ENCODE results near the gene GID4. TPM values are rescaled to one million over a fixed set of nuclear protein-coding genes. Genes with fewer than 3 reads are reported as not detected.

GID4 gene
- total RNA-seq, 1 donor: 13.0 TPM

- H4K20me1 ChIP-seq (ENCODE audit: insufficient read depth, low read length): no peaks in the 10 kb centered on the region
- TF ChIP-seq CTCF (IDR thresholded peaks at IDR 0.05; ENCODE audit: extremely low read depth, low read depth, low read length): no peak
- H3K27me3 ChIP-seq (ENCODE audit: insufficient read depth, low read length): no peaks in the 10 kb centered on the region
- no peak overlapping the region for H3K4me2 ChIP-seq (ENCODE audit: insufficient read depth, low read length)
- no peak overlapping the region for H2AFZ ChIP-seq (ENCODE audit: low read length)
- H3K27ac ChIP-seq (ENCODE audit: low read depth, low read length): no peak overlapping the region
- DNase-seq (ENCODE audit: insufficient read length, low spot score, missing footprints): peak; percentile 67
- no peak overlapping the region for H3K4me3 ChIP-seq (ENCODE audit: insufficient read depth, low read length)
- no peaks in the 10 kb centered on the region for H3K36me3 ChIP-seq (ENCODE audit: insufficient read depth, low read length)
- peaks cover 13% of the 10 kb centered on the region for H3K4me1 ChIP-seq (ENCODE audit: insufficient read depth, low read length)
- no peaks in the 10 kb centered on the region for H3K79me2 ChIP-seq (ENCODE audit: insufficient read depth, low read length)
- no peaks in the 10 kb centered on the region for H3K9me3 ChIP-seq (ENCODE audit: low read depth, low read length)
Measured at GRCh38 chr17:18009609-18010420, 29.4 kb upstream of the GID4 start.

DNA sequence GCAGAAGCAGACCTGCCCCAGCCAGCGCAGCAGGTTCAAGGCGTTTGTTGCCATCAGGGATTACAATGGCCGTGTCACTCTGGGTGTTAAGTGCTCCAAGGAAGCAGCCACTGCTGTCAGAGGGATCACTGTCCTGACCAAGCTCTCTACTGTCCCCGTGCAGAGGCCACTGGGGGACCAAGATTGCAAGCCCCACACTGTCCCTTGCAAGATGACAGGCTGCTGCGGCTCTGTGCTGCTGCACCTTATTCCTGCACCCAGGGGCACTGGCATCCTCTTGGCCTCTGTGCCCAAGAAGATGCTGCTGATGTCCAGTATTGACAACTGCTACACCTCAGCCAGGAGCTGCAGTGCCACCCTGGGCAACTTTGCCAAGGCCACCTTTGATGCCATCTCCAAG lies 27.9 kb upstream of the GID4 start:
- no peaks in the 10 kb centered on the region for H3K36me3 ChIP-seq (ENCODE audit: insufficient read depth, low read length)
- H3K27ac ChIP-seq (ENCODE audit: low read depth, low read length): no peak overlapping the region
- H2AFZ ChIP-seq (ENCODE audit: low read length): no peak overlapping the region
- no peak overlapping the region for H3K4me2 ChIP-seq (ENCODE audit: insufficient read depth, low read length)
- H3K27me3 ChIP-seq (ENCODE audit: insufficient read depth, low read length): no peaks in the 10 kb centered on the region
- no peaks in the 10 kb centered on the region for H4K20me1 ChIP-seq (ENCODE audit: insufficient read depth, low read length)
- DNase-seq (ENCODE audit: insufficient read length, low spot score, missing footprints): no peak
- no peaks in the 10 kb centered on the region for H3K9me3 ChIP-seq (ENCODE audit: low read depth, low read length)
- no peaks in the 10 kb centered on the region for H3K79me2 ChIP-seq (ENCODE audit: insufficient read depth, low read length)
- no peak for TF ChIP-seq CTCF (IDR thresholded peaks at IDR 0.05; ENCODE audit: extremely low read depth, low read depth, low read length)
- peaks cover 13% of the 10 kb centered on the region for H3K4me1 ChIP-seq (ENCODE audit: insufficient read depth, low read length)
- no peak overlapping the region for H3K4me3 ChIP-seq (ENCODE audit: insufficient read depth, low read length)

GRCh38 chr17:18014006-18014405 lies 25.2 kb upstream of the GID4 start:
- H4K20me1 ChIP-seq (ENCODE audit: insufficient read depth, low read length): peaks cover 2% of the 10 kb centered on the region
- TF ChIP-seq CTCF (IDR thresholded peaks at IDR 0.05; ENCODE audit: extremely low read depth, low read depth, low read length): no peak
- no peaks in the 10 kb centered on the region for H3K36me3 ChIP-seq (ENCODE audit: insufficient read depth, low read length)

GRCh38 chr17:18015593-18015992 lies 23.6 kb upstream of the GID4 start:
- Histone ChIP-seq H3K4me3 (ENCODE audit: insufficient read depth, low read length) (no peak overlapping the region), H3K4me1 (ENCODE audit: insufficient read depth, low read length) (peaks cover 6% of the 10 kb centered on the region), H2AFZ (ENCODE audit: low read length) (no peak overlapping the region), H3K27ac (ENCODE audit: low read depth, low read length) (no peak overlapping the region), H3K79me2 (ENCODE audit: insufficient read depth, low read length) (no peaks in the 10 kb centered on the region), H3K36me3 (ENCODE audit: insufficient read depth, low read length) (no peaks in the 10 kb centered on the region), H3K4me2 (ENCODE audit: insufficient read depth, low read length) (no peak overlapping the region), H3K9me3 (ENCODE audit: low read depth, low read length) (no peaks in the 10 kb centered on the region), H3K27me3 (ENCODE audit: insufficient read depth, low read length) (no peaks in the 10 kb centered on the region), H4K20me1 (ENCODE audit: insufficient read depth, low read length) (peaks cover 2% of the 10 kb centered on the region)
- DNase-seq (ENCODE audit: insufficient read length, low spot score, missing footprints): peak; percentile 43
- no peak for TF ChIP-seq CTCF (IDR thresholded peaks at IDR 0.05; ENCODE audit: extremely low read depth, low read depth, low read length)

More at GRCh38 chr17:18014006-18014405, 25.2 kb upstream of the GID4 start:
- DNase-seq (ENCODE audit: insufficient read length, low spot score, missing footprints): no peak
- Histone ChIP-seq H3K4me3 (ENCODE audit: insufficient read depth, low read length) (no peak overlapping the region), H2AFZ (ENCODE audit: low read length) (no peak overlapping the region), H3K27me3 (ENCODE audit: insufficient read depth, low read length) (no peaks in the 10 kb centered on the region), H3K4me1 (ENCODE audit: insufficient read depth, low read length) (peaks cover 9% of the 10 kb centered on the region), H3K79me2 (ENCODE audit: insufficient read depth, low read length) (no peaks in the 10 kb centered on the region), H3K9me3 (ENCODE audit: low read depth, low read length) (no peaks in the 10 kb centered on the region), H3K27ac (ENCODE audit: low read depth, low read length) (no peak overlapping the region), H3K4me2 (ENCODE audit: insufficient read depth, low read length) (no peak overlapping the region)
